ENCODE results near the gene OXLD1. TPM values are rescaled to one million over a fixed set of nuclear protein-coding genes. Genes with fewer than 3 reads are reported as not detected.

The OXLD1 gene
- polyA plus RNA-seq, 1 donor (not counting 4 experiments of a cell fraction or from before 2014, with no cell fraction given): 16.3 TPM

DNA sequence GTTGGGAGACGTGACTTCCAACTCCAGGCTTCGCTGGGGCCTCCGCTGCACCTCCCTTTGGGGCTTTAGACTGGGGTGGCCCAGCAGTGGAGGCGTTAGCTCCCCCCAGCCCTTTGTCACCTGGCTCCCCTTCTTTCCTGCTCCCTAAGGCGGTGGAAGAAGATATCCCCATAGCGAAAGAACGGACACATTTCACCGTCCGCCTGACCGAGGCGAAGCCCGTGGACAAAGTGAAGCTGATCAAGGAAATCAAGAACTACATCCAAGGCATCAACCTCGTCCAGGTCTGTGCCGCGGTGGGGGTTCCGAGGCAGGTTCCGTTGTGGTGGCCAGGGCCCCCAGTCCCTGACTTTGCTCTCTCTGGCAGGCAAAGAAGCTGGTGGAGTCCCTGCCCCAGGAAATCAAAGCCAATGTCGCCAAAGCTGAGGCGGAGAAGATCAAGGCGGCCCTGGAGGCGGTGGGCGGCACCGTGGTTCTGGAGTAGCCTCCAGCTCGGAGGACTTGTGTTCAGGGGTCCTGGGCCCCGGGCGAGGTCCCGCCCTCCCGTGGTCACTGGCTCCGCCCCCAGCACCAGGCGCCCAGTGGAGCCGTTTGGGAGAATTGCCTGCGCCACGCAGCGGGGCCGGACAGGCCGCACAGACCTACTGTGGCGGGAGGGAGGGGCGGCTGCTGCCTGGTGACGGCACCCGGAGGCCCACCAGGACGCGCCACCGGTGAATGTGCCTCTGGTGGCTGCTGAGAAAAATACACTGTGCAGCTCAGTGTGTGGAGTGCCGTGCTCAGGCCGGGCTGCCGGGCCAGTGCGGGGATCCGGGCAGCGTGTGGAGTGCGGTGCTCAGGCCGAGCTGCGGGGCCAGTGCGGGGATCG lies 40.6 kb upstream of the OXLD1 start:
- Histone ChIP-seq H3K27me3 (ENCODE audit: control insufficient read depth, extremely low read depth, insufficient read depth, low read length) (no peaks in the 10 kb centered on the region), H3K79me2 (ENCODE audit: control insufficient read depth, insufficient read depth, low read length) (peaks cover 41% of the 10 kb centered on the region), H3K4me1 (ENCODE audit: control insufficient read depth, extremely low read depth, insufficient read depth, low read length) (peaks cover 17% of the 10 kb centered on the region), H3K9ac (ENCODE audit: control insufficient read depth, extremely low read depth, insufficient read depth, low read length) (no peak overlapping the region), H3K9me3 (ENCODE audit: control insufficient read depth, low read depth, low read length) (no peaks in the 10 kb centered on the region), H2AFZ (ENCODE audit: control insufficient read depth, low read length) (no peak overlapping the region), H4K20me1 (ENCODE audit: control insufficient read depth, extremely low read depth, insufficient read depth, low read length) (no peaks in the 10 kb centered on the region), H3K36me3 (ENCODE audit: control insufficient read depth in 2 of 2, extremely low read depth in 1 of 2, insufficient read depth in 2 of 2, low read length in 2 of 2) (peaks cover 25 to 39% of the 10 kb centered on the region in 2 experiments), H3K27ac (ENCODE audit: control insufficient read depth, insufficient read depth, low read length) (no peak overlapping the region), H3K4me3 (ENCODE audit: control insufficient read depth in 2 of 3, extremely low read depth in 1 of 3, insufficient read depth in 2 of 3, low read depth in 1 of 3, low read length in 3 of 3) (no peak overlapping the region), H3K4me2 (ENCODE audit: control insufficient read depth, extremely low read depth, insufficient read depth, low read depth, low read length) (no peak overlapping the region), H3K9me1 (ENCODE audit: control insufficient read depth, extremely low read depth, insufficient read depth, low read length) (no peaks in the 10 kb centered on the region)
- dilution Hi-C loops (cut with MboI; ENCODE audit: extremely low pct_ligation_motif_present, low sequenced_read_pairs): no loop called here
- DNase-seq (ENCODE audit: low read depth, low spot score): no peak
- FAIRE-seq: no peak
- TF ChIP-seq EZH2 (IDR thresholded peaks at IDR 0.05; ENCODE audit: low read length): no peak
- TF ChIP-seq, protein P1, sequence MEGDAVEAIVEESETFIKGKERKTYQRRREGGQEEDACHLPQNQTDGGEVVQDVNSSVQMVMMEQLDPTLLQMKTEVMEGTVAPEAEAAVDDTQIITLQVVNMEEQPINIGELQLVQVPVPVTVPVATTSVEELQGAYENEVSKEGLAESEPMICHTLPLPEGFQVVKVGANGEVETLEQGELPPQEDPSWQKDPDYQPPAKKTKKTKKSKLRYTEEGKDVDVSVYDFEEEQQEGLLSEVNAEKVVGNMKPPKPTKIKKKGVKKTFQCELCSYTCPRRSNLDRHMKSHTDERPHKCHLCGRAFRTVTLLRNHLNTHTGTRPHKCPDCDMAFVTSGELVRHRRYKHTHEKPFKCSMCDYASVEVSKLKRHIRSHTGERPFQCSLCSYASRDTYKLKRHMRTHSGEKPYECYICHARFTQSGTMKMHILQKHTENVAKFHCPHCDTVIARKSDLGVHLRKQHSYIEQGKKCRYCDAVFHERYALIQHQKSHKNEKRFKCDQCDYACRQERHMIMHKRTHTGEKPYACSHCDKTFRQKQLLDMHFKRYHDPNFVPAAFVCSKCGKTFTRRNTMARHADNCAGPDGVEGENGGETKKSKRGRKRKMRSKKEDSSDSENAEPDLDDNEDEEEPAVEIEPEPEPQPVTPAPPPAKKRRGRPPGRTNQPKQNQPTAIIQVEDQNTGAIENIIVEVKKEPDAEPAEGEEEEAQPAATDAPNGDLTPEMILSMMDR (optimal IDR thresholded peaks at IDR 0.05 in 1 of 3, IDR thresholded peaks at IDR 0.05 in 1 of 3, conservative IDR thresholded peaks at IDR 0.05 in 1 of 3; ENCODE audit: extremely low read depth in 1 of 3, insufficient read depth in 2 of 3, low read length in 3 of 3): no peak

DNA sequence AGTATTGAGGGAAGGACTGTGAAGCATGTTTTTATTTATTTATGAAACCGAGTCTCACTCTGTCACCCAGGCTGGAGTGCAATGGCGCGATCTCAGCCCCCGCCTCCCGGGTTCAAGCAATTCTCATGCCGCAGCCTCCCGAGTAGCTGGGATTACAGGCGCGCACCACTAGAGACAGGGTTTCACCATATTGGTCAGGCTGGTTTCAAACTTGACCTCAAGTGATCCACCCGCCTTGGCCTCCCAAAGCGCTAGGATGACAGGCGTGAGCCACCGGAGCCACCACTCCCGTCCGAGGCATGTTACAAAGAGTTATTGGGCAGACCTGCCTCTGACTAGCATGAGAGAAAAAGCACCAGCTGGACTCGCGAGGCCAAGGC lies 39.8 kb upstream of the OXLD1 start:
- dilution Hi-C loops (cut with MboI; ENCODE audit: extremely low pct_ligation_motif_present, low sequenced_read_pairs): no loop called here
- no peaks in the 10 kb centered on the region for H3K9me1 ChIP-seq (ENCODE audit: control insufficient read depth, extremely low read depth, insufficient read depth, low read length)
- no peak overlapping the region for H3K27ac ChIP-seq (ENCODE audit: control insufficient read depth, insufficient read depth, low read length)
- H3K27me3 ChIP-seq (ENCODE audit: control insufficient read depth, extremely low read depth, insufficient read depth, low read length): no peaks in the 10 kb centered on the region
- H3K4me2 ChIP-seq (ENCODE audit: control insufficient read depth, extremely low read depth, insufficient read depth, low read depth, low read length): no peak overlapping the region
- peaks cover 21% of the 10 kb centered on the region for H3K4me1 ChIP-seq (ENCODE audit: control insufficient read depth, extremely low read depth, insufficient read depth, low read length)
- FAIRE-seq (no peak), DNase-seq (ENCODE audit: low read depth, low spot score) (no peak)
- H2AFZ ChIP-seq (ENCODE audit: control insufficient read depth, low read length): no peak overlapping the region
- no peaks in the 10 kb centered on the region for H4K20me1 ChIP-seq (ENCODE audit: control insufficient read depth, extremely low read depth, insufficient read depth, low read length)
- TF ChIP-seq EZH2 (IDR thresholded peaks at IDR 0.05; ENCODE audit: low read length): no peak
- TF ChIP-seq, protein P1 (optimal IDR thresholded peaks at IDR 0.05 in 1 of 3, IDR thresholded peaks at IDR 0.05 in 1 of 3, conservative IDR thresholded peaks at IDR 0.05 in 1 of 3; ENCODE audit: extremely low read depth in 1 of 3, insufficient read depth in 2 of 3, low read length in 3 of 3): no peak
- no peaks in the 10 kb centered on the region for H3K9me3 ChIP-seq (ENCODE audit: control insufficient read depth, low read depth, low read length)
- H3K36me3 ChIP-seq (ENCODE audit: control insufficient read depth in 2 of 2, extremely low read depth in 1 of 2, insufficient read depth in 2 of 2, low read length in 2 of 2): peaks cover 28 to 46% of the 10 kb centered on the region in 2 experiments
- no peak overlapping the region for H3K9ac ChIP-seq (ENCODE audit: control insufficient read depth, extremely low read depth, insufficient read depth, low read length)
- peaks cover 48% of the 10 kb centered on the region for H3K79me2 ChIP-seq (ENCODE audit: control insufficient read depth, insufficient read depth, low read length)
- no peak overlapping the region for H3K4me3 ChIP-seq (ENCODE audit: control insufficient read depth in 2 of 3, extremely low read depth in 1 of 3, insufficient read depth in 2 of 3, low read depth in 1 of 3, low read length in 3 of 3)

Data from keratinocyte (primary cell).